ENCODE results near the gene DRD2. TPM values are rescaled to one million over a fixed set of nuclear protein-coding genes. Genes with fewer than 3 reads are reported as not detected.

DRD2 gene
- total RNA-seq, 2 experiments from 2014 or later: not detected

DNA sequence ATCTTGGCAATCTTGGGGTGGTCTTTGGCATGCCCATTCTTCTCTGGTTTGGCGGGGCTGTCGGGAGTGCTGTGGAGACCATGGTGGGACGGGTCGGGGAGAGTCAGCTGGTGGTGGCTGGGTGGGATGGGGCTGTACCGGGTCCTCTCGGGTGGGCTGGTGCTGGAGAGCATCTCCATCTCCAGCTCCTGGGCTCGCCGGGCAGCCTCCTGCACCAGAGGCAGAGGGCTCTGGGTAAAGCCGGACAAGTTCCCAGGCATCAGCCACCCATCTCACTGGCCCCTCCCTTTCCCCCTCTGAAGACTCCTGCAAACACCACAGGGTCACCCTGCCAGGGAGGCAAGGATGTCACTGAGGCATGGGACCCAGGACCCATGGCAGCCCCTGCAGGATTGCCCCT is 62.5 kb downstream of the DRD2 start:
- no peaks in the 10 kb centered on the region for H3K9me3 ChIP-seq (ENCODE audit: low read length)
- TF ChIP-seq EZH2phosphoT487 (IDR thresholded peaks at IDR 0.05; ENCODE audit: borderline replicate concordance, low read depth, low read length): no peak
- TF ChIP-seq, protein P1, sequence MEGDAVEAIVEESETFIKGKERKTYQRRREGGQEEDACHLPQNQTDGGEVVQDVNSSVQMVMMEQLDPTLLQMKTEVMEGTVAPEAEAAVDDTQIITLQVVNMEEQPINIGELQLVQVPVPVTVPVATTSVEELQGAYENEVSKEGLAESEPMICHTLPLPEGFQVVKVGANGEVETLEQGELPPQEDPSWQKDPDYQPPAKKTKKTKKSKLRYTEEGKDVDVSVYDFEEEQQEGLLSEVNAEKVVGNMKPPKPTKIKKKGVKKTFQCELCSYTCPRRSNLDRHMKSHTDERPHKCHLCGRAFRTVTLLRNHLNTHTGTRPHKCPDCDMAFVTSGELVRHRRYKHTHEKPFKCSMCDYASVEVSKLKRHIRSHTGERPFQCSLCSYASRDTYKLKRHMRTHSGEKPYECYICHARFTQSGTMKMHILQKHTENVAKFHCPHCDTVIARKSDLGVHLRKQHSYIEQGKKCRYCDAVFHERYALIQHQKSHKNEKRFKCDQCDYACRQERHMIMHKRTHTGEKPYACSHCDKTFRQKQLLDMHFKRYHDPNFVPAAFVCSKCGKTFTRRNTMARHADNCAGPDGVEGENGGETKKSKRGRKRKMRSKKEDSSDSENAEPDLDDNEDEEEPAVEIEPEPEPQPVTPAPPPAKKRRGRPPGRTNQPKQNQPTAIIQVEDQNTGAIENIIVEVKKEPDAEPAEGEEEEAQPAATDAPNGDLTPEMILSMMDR (conservative IDR thresholded peaks at IDR 0.05; ENCODE audit: low read length): no peak
- CTCF ChIA-PET (ENCODE audit: unreplicated experiment): no interaction called here
- no peaks in the 10 kb centered on the region for H4K20me1 ChIP-seq (ENCODE audit: insufficient read depth, low read length)
- no peaks in the 10 kb centered on the region for H3K79me2 ChIP-seq (ENCODE audit: insufficient read depth, low read depth, low read length)
- H3K27ac ChIP-seq (ENCODE audit: low read depth, low read length, poor library complexity, severe bottlenecking): no peak overlapping the region
- POLR2A ChIA-PET: no interaction called here
- no peak for DNase-seq (ENCODE audit: low spot score)
- no peaks in the 10 kb centered on the region for H3K4me1 ChIP-seq (ENCODE audit: insufficient read depth, low read length, poor library complexity, severe bottlenecking)
- no TSS peak for BruUV-seq (replicated peaks)
- intact Hi-C loops (cut with micrococcal nuclease; ENCODE audit: unreplicated experiment): no loop called here
- H3K36me3 ChIP-seq (ENCODE audit: insufficient read depth, low read length): no peaks in the 10 kb centered on the region
- no peak overlapping the region for H3K4me3 ChIP-seq (ENCODE audit: low read depth, low read length, poor library complexity, severe bottlenecking)
- H2AFZ ChIP-seq (ENCODE audit: low read length): no peak overlapping the region
- H3K9me2 ChIP-seq (ENCODE audit: insufficient read depth, low read length): no peaks in the 10 kb centered on the region
- H3K4me2 ChIP-seq (ENCODE audit: low read length): no peak overlapping the region

DNA sequence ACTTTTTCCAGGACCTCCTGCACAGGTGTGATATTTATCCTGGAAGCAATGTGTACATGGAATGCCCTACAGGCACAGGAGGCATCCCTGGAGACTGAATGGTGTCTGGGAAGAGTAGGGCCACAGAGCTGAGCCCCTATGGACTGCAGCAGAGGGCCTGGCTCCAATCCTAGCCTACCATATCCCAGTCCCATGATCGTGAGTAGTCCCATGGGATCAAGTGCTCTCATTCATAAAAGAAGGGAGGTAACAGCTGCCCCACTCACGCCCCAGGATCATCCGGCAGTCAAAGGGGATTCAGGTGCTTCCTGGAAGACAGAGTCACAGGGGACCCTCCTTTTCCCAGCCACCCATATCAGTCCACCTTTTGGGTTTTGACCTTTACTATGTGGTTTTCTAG is 63.7 kb downstream of the DRD2 start:
- no peak overlapping the region for H3K4me2 ChIP-seq (ENCODE audit: low read length)
- no peak overlapping the region for H2AFZ ChIP-seq (ENCODE audit: low read length)
- ChIA-PET CTCF (ENCODE audit: unreplicated experiment) (no interaction called here), POLR2A (no interaction called here)
- intact Hi-C loops (cut with micrococcal nuclease; ENCODE audit: unreplicated experiment): no loop called here
- H3K9me3 ChIP-seq (ENCODE audit: low read length): no peaks in the 10 kb centered on the region
- no TSS peak for BruUV-seq (replicated peaks)
- no peaks in the 10 kb centered on the region for H3K9me2 ChIP-seq (ENCODE audit: insufficient read depth, low read length)
- no peaks in the 10 kb centered on the region for H3K4me1 ChIP-seq (ENCODE audit: insufficient read depth, low read length, poor library complexity, severe bottlenecking)
- TF ChIP-seq EZH2phosphoT487 (IDR thresholded peaks at IDR 0.05; ENCODE audit: borderline replicate concordance, low read depth, low read length): no peak
- TF ChIP-seq, protein P1 (conservative IDR thresholded peaks at IDR 0.05; ENCODE audit: low read length): no peak
- H3K27ac ChIP-seq (ENCODE audit: low read depth, low read length, poor library complexity, severe bottlenecking): no peak overlapping the region
- no peak for DNase-seq (ENCODE audit: low spot score)
- H4K20me1 ChIP-seq (ENCODE audit: insufficient read depth, low read length): no peaks in the 10 kb centered on the region
- no peaks in the 10 kb centered on the region for H3K79me2 ChIP-seq (ENCODE audit: insufficient read depth, low read depth, low read length)
- no peaks in the 10 kb centered on the region for H3K36me3 ChIP-seq (ENCODE audit: insufficient read depth, low read length)
- H3K4me3 ChIP-seq (ENCODE audit: low read depth, low read length, poor library complexity, severe bottlenecking): no peak overlapping the region

DNA sequence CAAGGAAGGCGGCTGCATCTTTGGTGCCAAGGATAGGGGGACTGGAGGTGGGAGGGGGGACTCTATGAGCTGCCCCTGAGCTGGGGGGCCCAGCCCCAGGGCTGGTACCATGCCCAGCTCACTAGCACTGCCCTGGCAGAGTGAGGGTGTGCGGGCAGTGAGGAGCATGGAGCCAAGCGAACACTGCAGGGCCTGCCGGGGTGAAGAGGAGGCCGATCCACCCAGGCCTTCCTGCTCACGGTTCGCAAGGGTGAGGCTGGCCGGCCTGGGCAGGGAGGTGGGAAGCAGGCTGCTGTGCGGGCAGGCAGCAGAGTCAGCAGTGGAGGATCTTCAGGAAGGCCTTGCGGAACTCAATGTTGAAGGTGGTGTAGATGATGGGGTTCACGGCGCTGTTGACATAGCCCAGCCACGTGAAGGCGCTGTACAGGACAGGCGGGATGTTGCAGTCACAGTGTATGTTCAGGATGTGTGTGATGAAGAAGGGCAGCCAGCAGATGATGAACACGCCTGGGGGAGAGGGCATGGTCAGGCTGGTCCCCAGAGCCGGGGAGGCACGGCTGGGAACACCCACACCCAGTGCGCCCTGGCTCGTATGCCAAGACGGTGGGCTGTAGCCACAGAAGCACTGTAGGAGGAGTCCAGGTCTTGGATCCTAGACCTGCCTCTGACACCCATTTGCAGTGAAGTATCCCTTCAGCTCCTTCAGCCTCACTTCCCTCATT is 64.6 kb downstream of the DRD2 start:
- TF ChIP-seq, protein P1 (conservative IDR thresholded peaks at IDR 0.05; ENCODE audit: low read length): no peak
- TF ChIP-seq EZH2phosphoT487 (IDR thresholded peaks at IDR 0.05; ENCODE audit: borderline replicate concordance, low read depth, low read length): no peak
- no TSS peak for BruUV-seq (replicated peaks)
- ChIA-PET CTCF (ENCODE audit: unreplicated experiment) (no interaction called here), POLR2A (no interaction called here)
- H3K9me3 ChIP-seq (ENCODE audit: low read length): no peaks in the 10 kb centered on the region
- H3K9me2 ChIP-seq (ENCODE audit: insufficient read depth, low read length): no peaks in the 10 kb centered on the region
- H3K4me2 ChIP-seq (ENCODE audit: low read length): no peak overlapping the region
- H3K79me2 ChIP-seq (ENCODE audit: insufficient read depth, low read depth, low read length): no peaks in the 10 kb centered on the region
- H2AFZ ChIP-seq (ENCODE audit: low read length): no peak overlapping the region
- H3K4me1 ChIP-seq (ENCODE audit: insufficient read depth, low read length, poor library complexity, severe bottlenecking): no peaks in the 10 kb centered on the region
- no peaks in the 10 kb centered on the region for H4K20me1 ChIP-seq (ENCODE audit: insufficient read depth, low read length)
- no peak overlapping the region for H3K27ac ChIP-seq (ENCODE audit: low read depth, low read length, poor library complexity, severe bottlenecking)
- DNase-seq (ENCODE audit: low spot score): no peak
- H3K36me3 ChIP-seq (ENCODE audit: insufficient read depth, low read length): no peaks in the 10 kb centered on the region
- intact Hi-C loops (cut with micrococcal nuclease; ENCODE audit: unreplicated experiment): no loop called here
- no peak overlapping the region for H3K4me3 ChIP-seq (ENCODE audit: low read depth, low read length, poor library complexity, severe bottlenecking)

Data from OCI-LY7 (cell line).